GM23338 (cell line): Measurements from ENCODE around the gene SPINT2. TPM values are rescaled to one million over a fixed set of nuclear protein-coding genes. Genes with fewer than 3 reads are reported as not detected.

Experiments used
- ATAC-seq: fragments of 200-7000 bp; cut with Tn5 transposase; 3 replicates; pipeline ENCODE4 v1.9.1; 2020
- DNase-seq: peaks from one replicate; pipeline ENCODE4 v3.0.0-alpha.2; 2015; ENCODE audit warnings: low spot score
- H2AFZ ChIP-seq: fragments of 200-600 bp; sonication (generic); 2 replicates; pipeline ENCODE4 v1.8.0; 2016; ENCODE audit warnings: antibody characterized with exemption, mild to moderate bottlenecking, moderate library complexity
- H3F3A ChIP-seq: fragments of 200-600 bp; sonication (generic); replicated peaks from 2 replicates; pipeline ENCODE4 v1.8.0; 2017; ENCODE audit warnings: antibody characterized with exemption, mixed run types, low read depth
- H3K27ac ChIP-seq: fragments of 200-600 bp; sonication (generic); 2 replicates; pipeline ENCODE4 v1.6.1; 2016; ENCODE audit warnings: low read depth
- H3K27me3 ChIP-seq: fragments of 200-600 bp; sonication (generic); 2 replicates; pipeline ENCODE4 v1.8.0; 2016; ENCODE audit warnings: mild to moderate bottlenecking, mixed run types, moderate library complexity; ENCODE audit not compliant: insufficient read depth
- H3K36me3 ChIP-seq: fragments of 200-600 bp; sonication (generic); 2 replicates; pipeline ENCODE4 v1.8.0; 2016; ENCODE audit warnings: mild to moderate bottlenecking; ENCODE audit not compliant: insufficient read depth
- H3K4me1 ChIP-seq: fragments of 200-600 bp; sonication (generic); 2 replicates; pipeline ENCODE4 v1.8.0; 2016; ENCODE audit warnings: mild to moderate bottlenecking, moderate library complexity; ENCODE audit not compliant: insufficient read depth
- H3K4me2 ChIP-seq: fragments of 200-600 bp; sonication (generic); 2 replicates; pipeline ENCODE4 v1.7.1; 2017; ENCODE audit warnings: mixed run types
- H3K4me3 ChIP-seq: fragments of 200-600 bp; sonication (generic); 2 replicates; pipeline ENCODE4 v1.6.1; 2016; ENCODE audit warnings: mixed run types
- H3K79me2 ChIP-seq: fragments of 200-600 bp; sonication (generic); replicated peaks from 2 replicates; pipeline ENCODE4 v1.8.0; 2017; ENCODE audit warnings: mild to moderate bottlenecking; ENCODE audit not compliant: insufficient read depth
- H3K9me2 ChIP-seq: fragments of 200-600 bp; sonication (generic); 2 replicates; pipeline ENCODE4 v1.8.0; 2017; ENCODE audit not compliant: insufficient read depth
- H4K20me1 ChIP-seq: fragments of 200-600 bp; sonication (generic); replicated peaks from 2 replicates; pipeline ENCODE4 v1.8.0; 2017; ENCODE audit warnings: mild to moderate bottlenecking; ENCODE audit not compliant: insufficient read depth
- H3K27ac Mint-ChIP-seq: 2 replicates; pipeline ENCODE4 v1.8.0; 2020; ENCODE audit warnings: inconsistent platforms, mild to moderate bottlenecking, moderate library complexity, mixed read lengths
- H3K27me3 Mint-ChIP-seq: 3 replicates; pipeline ENCODE4 v1.8.0; 2022; ENCODE audit warnings: low read depth, mild to moderate bottlenecking, moderate library complexity, mixed read lengths, inconsistent platforms; ENCODE audit not compliant: insufficient read depth, poor library complexity
- H3K36me3 Mint-ChIP-seq: 3 replicates; pipeline ENCODE4 v1.8.0; 2021; ENCODE audit warnings: low read depth, mild to moderate bottlenecking, inconsistent platforms, moderate library complexity, mixed read lengths
- H3K4me1 Mint-ChIP-seq: 3 replicates; pipeline ENCODE4 v1.8.0; 2020; ENCODE audit warnings: mild to moderate bottlenecking, inconsistent platforms, mixed read lengths
- H3K4me3 Mint-ChIP-seq: 3 replicates; pipeline ENCODE4 v1.8.0; 2021; ENCODE audit warnings: moderate library complexity, mild to moderate bottlenecking, inconsistent platforms, mixed read lengths
- H3K9me3 Mint-ChIP-seq: 3 replicates; pipeline ENCODE4 v1.8.0; 2020; ENCODE audit warnings: moderate library complexity, mild to moderate bottlenecking, inconsistent platforms, mixed read lengths
- ETS1 ChIP-seq: IDR thresholded peaks from 2 replicates; pipeline ENCODE4 v1.6.1; 2016; ENCODE audit warnings: antibody characterized with exemption
- EZH2 ChIP-seq: fragments of 200-600 bp; sonication (generic); IDR thresholded peaks from one replicate; pipeline ENCODE4 v1.8.0; 2017; ENCODE audit warnings: antibody characterized with exemption, mild to moderate bottlenecking, low read depth; ENCODE audit not compliant: unreplicated experiment
- EZH2phosphoT487 ChIP-seq: fragments of 200-600 bp; sonication (generic); IDR thresholded peaks from one replicate; pipeline ENCODE4 v1.8.1; 2018; ENCODE audit warnings: antibody characterized with exemption; ENCODE audit not compliant: unreplicated experiment
- JUNB ChIP-seq: IDR thresholded peaks from one replicate; pipeline ENCODE4 v1.6.1; 2016; ENCODE audit warnings: antibody characterized with exemption; ENCODE audit not compliant: unreplicated experiment
- POLR2AphosphoS5 ChIP-seq: IDR thresholded peaks from 2 replicates; pipeline ENCODE4 v1.6.1; 2016; ENCODE audit warnings: antibody characterized with exemption, low read depth
- REST ChIP-seq: IDR thresholded peaks from one replicate; pipeline ENCODE4 v1.6.1; 2018; ENCODE audit warnings: antibody characterized with exemption; ENCODE audit not compliant: unreplicated experiment
- STAT1 ChIP-seq: IDR thresholded peaks from one replicate; pipeline ENCODE4 v1.6.1; 2016; ENCODE audit warnings: antibody characterized with exemption; ENCODE audit not compliant: unreplicated experiment
- ZNF114 ChIP-seq: fragments of 250-450 bp; sonication (Bioruptor Pico); IDR thresholded peaks from 2 replicates; pipeline ENCODE4 v1.5.0; 2020; ENCODE audit warnings: mild to moderate bottlenecking, moderate library complexity
- ZNF462 ChIP-seq: fragments of 250-450 bp; sonication (Bioruptor Pico); IDR thresholded peaks from 2 replicates; pipeline ENCODE4 v1.5.0; 2020; ENCODE audit warnings: mild to moderate bottlenecking, moderate library complexity
- polyA plus RNA-seq: library from polyadenylated mRNA; unstranded; fragments of >200 nt; fragmentation: Nextera tagmentation; extraction: Ambion mirVana; gene quantifications from 2 replicates; pipeline ENCODE4 v1.2.1, GENCODE V29; 2016
- total RNA-seq: library from RNA; depleted of rRNA; stranded (reverse); fragments of >200 nt; shearing (Covaris generic); gene quantifications from 2 replicates; pipeline ENCODE4 v1.2.3, GENCODE V29; 2014

SPINT2 gene
- total and polyA plus RNA-seq, 2 experiments from 2014 or later = 319 to 468 TPM

- H3K27me3 Mint-ChIP-seq = peaks cover 17% of the 10 kb centered on the region
- H4K20me1 ChIP-seq = 0 out of 2 replicates have a peak, but pooled peaks cover 6% of the 10 kb centered on the region
- DNase-seq = peak; percentile 69
- H3F3A ChIP-seq = peaks cover 23% of the 10 kb centered on the region
- no peaks in the 10 kb centered on the region for H3K9me2 ChIP-seq
- peak; percentile 16 for ATAC-seq
- no peaks in the 10 kb centered on the region for H3K36me3 ChIP-seq
- peak overlapping the region; percentile 84 for H3K4me2 ChIP-seq
- peaks cover 18% of the 10 kb centered on the region for H3K4me1 ChIP-seq
- no peak overlapping the region for H3K27ac Mint-ChIP-seq
- 0 out of 2 replicates have a peak, but pooled peaks cover 4% of the 10 kb centered on the region for H3K27me3 ChIP-seq
- H3K4me3 ChIP-seq = peak overlapping the region; percentile 72
- no peak overlapping the region; the same call in 2 of the 3 replicates for H3K4me3 Mint-ChIP-seq
- H3K9me3 Mint-ChIP-seq = no peaks in the 10 kb centered on the region; the same call in none of the 3 replicates
- TF ChIP-seq STAT1 = no peak
- no peak for TF ChIP-seq EZH2
- TF ChIP-seq JUNB = no peak
- TF ChIP-seq REST = peak; percentile 6
- no peak for TF ChIP-seq ZNF462
- TF ChIP-seq ETS1 = no peak
- peak; percentile 34; the same call in 1 of the 2 replicates for TF ChIP-seq POLR2AphosphoS5
- TF ChIP-seq ZNF114 (CRISPR knock-in tag) = no peak
- no peak for TF ChIP-seq EZH2phosphoT487
- peaks cover 20% of the 10 kb centered on the region for H3K4me1 Mint-ChIP-seq
- H2AFZ ChIP-seq = peak overlapping the region; percentile 38; the same call in 1 of the 2 replicates
- peaks cover 21% of the 10 kb centered on the region for H3K36me3 Mint-ChIP-seq
- H3K27ac ChIP-seq = no peak overlapping the region
- H3K79me2 ChIP-seq = peaks cover 8% of the 10 kb centered on the region
These were observed 42.2 kb upstream of the SPINT2 start for GRCh38 chr19:38221919-38222830.
